A549 (cell line): ENCODE results near the gene PLA2G4F. TPM values are rescaled to one million over a fixed set of nuclear protein-coding genes. Genes with fewer than 3 reads are reported as not detected.

ENCODE experiments used
- ATAC-seq, 2 experiments: fragments of 200-7000 bp in 1 of 2; fragments of >200 bp in 1 of 2; cut with Nextera tagmentation in 1 of 2; cut with Tn5 transposase in 1 of 2; 3 replicates each; pipeline versions ENCODE4 v1.8.0 to v1.9.1; 2018 to 2020; ENCODE audit warnings: mild to moderate bottlenecking in 1 of 2, moderate library complexity in 1 of 2
- CTCF ChIA-PET: fragments of 300-600 bp; sonication (Branson Sonifier 250); formaldehyde crosslinking; extraction: SDS; loops from one replicate; lab custom pipeline; 2021; ENCODE audit warnings: antibody characterized with exemption, inconsistent platforms; lab: Yijun Ruan, JAX
- POLR2A ChIA-PET: fragments of 350-600 bp; formaldehyde crosslinking; extraction: SDS; loops from one replicate; lab custom pipeline; 2021; ENCODE audit warnings: antibody characterized with exemption, inconsistent platforms; lab: Yijun Ruan, JAX
- DNase-seq, 2 experiments: peaks; one replicate each; pipeline versions ENCODE4 v3.0.0 to v3.0.0-alpha.2; 2011 to 2016; ENCODE audit warnings: low read depth in 1 of 2, low spot score in 1 of 2
- FAIRE-seq: peaks from 2 replicates; lab custom pipeline; 2011; peaks lifted over from hg19 to GRCh38; lab: Jason Lieb, UNC
- H3K27ac ChIP-seq, 2 experiments: fragments of >200 bp; sonication (Bioruptor Twin); formaldehyde crosslinking; 3 replicates each; pipeline ENCODE4 v1.5.1; 2016 to 2017
- H3K4me1 ChIP-seq: fragments of >200 bp; sonication (Bioruptor Twin); formaldehyde crosslinking; 3 replicates; pipeline ENCODE4 v1.6.1; 2016
- H3K4me2 ChIP-seq: fragments of >200 bp; sonication (Bioruptor Twin); formaldehyde crosslinking; 3 replicates; pipeline ENCODE4 v1.6.1; 2016
- H3K4me3 ChIP-seq: fragments of >200 bp; sonication (Bioruptor Twin); formaldehyde crosslinking; 3 replicates; pipeline ENCODE4 v1.5.1; 2016
- H3K9me3 ChIP-seq: fragments of >200 bp; sonication (Bioruptor Twin); formaldehyde crosslinking; 3 replicates; pipeline ENCODE4 v1.6.1; 2016
- ATOH8 ChIP-seq: fragments of 250-450 bp; sonication (Bioruptor Pico); IDR thresholded peaks from 2 replicates; pipeline ENCODE4 v1.5.0; 2020; ENCODE audit warnings: low read depth, mild to moderate bottlenecking, moderate library complexity
- CBX2 ChIP-seq: fragments of 200-600 bp; sonication (generic); IDR thresholded peaks from 2 replicates; pipeline ENCODE4 v1.6.1; 2016; ENCODE audit warnings: low read depth, mild to moderate bottlenecking, borderline replicate concordance
- CBX8 ChIP-seq: fragments of 200-600 bp; sonication (generic); IDR thresholded peaks from 2 replicates; pipeline ENCODE4 v1.6.1; 2016
- CEBPB ChIP-seq, 2 experiments: fragments of >200 bp in 1 of 2; sonication (Bioruptor Twin) in 1 of 2; formaldehyde crosslinking in 1 of 2; IDR thresholded peaks; 2 replicates each; pipeline ENCODE4 v1.6.1; 2012 to 2016
- CHD2 ChIP-seq: fragments of 150-350 bp; IDR thresholded peaks from 2 replicates; pipeline ENCODE4 v1.6.1; 2014; ENCODE audit warnings: low read length; ENCODE audit not compliant: partially characterized antibody
- EHMT2 ChIP-seq: fragments of 200-600 bp; sonication (generic); IDR thresholded peaks from 2 replicates; pipeline ENCODE4 v1.6.1; 2016; ENCODE audit warnings: antibody characterized with exemption, low read depth, mild to moderate bottlenecking, moderate library complexity
- ELK1 ChIP-seq: fragments of 150-350 bp; IDR thresholded peaks from 2 replicates; pipeline ENCODE4 v1.6.1; 2014; ENCODE audit warnings: low read depth, mild to moderate bottlenecking, low read length
- FOSL2 ChIP-seq, 2 experiments: fragments of 450-650 bp in 1 of 2; fragments of >200 bp in 1 of 2; sonication (Bioruptor Twin) in 1 of 2; formaldehyde crosslinking; IDR thresholded peaks; 2 replicates each; pipeline versions ENCODE4 v1.5.0 to v1.6.1; 2016 to 2020; ENCODE audit warnings: mild to moderate bottlenecking in 1 of 2, moderate library complexity in 1 of 2
- FOXS1 ChIP-seq: fragments of 250-450 bp; sonication (Bioruptor Pico); IDR thresholded peaks from 2 replicates; pipeline ENCODE4 v1.5.0; 2020; ENCODE audit warnings: mild to moderate bottlenecking, moderate library complexity
- HDAC2 ChIP-seq: fragments of 200-600 bp; sonication (generic); IDR thresholded peaks from 2 replicates; pipeline ENCODE4 v1.6.1; 2016
- HOXA7 ChIP-seq: fragments of 250-450 bp; sonication (Bioruptor Pico); IDR thresholded peaks from 2 replicates; pipeline ENCODE4 v1.5.0; 2020; ENCODE audit warnings: mild to moderate bottlenecking, moderate library complexity
- HOXB13 ChIP-seq: fragments of 250-450 bp; sonication (Bioruptor Pico); IDR thresholded peaks from 2 replicates; pipeline ENCODE4 v1.5.0; 2020; ENCODE audit warnings: low read depth, mild to moderate bottlenecking, moderate library complexity
- HOXB5 ChIP-seq: fragments of 250-450 bp; sonication (Bioruptor Pico); IDR thresholded peaks from 2 replicates; pipeline ENCODE4 v1.5.0; 2020; ENCODE audit warnings: mild to moderate bottlenecking, moderate library complexity
- JUNB ChIP-seq: fragments of >200 bp; sonication (Bioruptor Twin); formaldehyde crosslinking; IDR thresholded peaks from 2 replicates; pipeline ENCODE4 v1.6.1; 2016
- MAFK ChIP-seq: fragments of 450-650 bp; IDR thresholded peaks from 2 replicates; pipeline ENCODE4 v1.6.1; 2014; ENCODE audit not compliant: partially characterized antibody
- NFE2L2 ChIP-seq: fragments of 150-350 bp; conservative IDR thresholded peaks from 2 replicates; pipeline ENCODE4 v1.6.1; 2014; ENCODE audit warnings: low read length
- NR3C1 ChIP-seq: fragments of >200 bp; sonication (Bioruptor Twin); formaldehyde crosslinking; IDR thresholded peaks from 3 replicates; pipeline ENCODE4 v1.6.1; 2017
- POLR2A ChIP-seq: IDR thresholded peaks from 2 replicates; pipeline ENCODE4 v1.6.1; 2012; ENCODE audit warnings: mild to moderate bottlenecking, low read length
- RAD21 ChIP-seq, 2 experiments: fragments of >200 bp in 1 of 2; sonication (Bioruptor Twin) in 1 of 2; formaldehyde crosslinking in 1 of 2; IDR thresholded peaks in 1 of 2; conservative IDR thresholded peaks in 1 of 2; 2 replicates in 1 of 2; 3 replicates in 1 of 2; pipeline ENCODE4 v1.6.1; 2012 to 2018; ENCODE audit warnings: inconsistent platforms in 1 of 2
- RNF2 ChIP-seq: fragments of 200-600 bp; sonication (generic); IDR thresholded peaks from 2 replicates; pipeline ENCODE4 v1.6.1; 2016; ENCODE audit warnings: low read depth, mild to moderate bottlenecking, antibody characterized with exemption, moderate library complexity, borderline replicate concordance
- ZC3H11A ChIP-seq: fragments of 450-650 bp; IDR thresholded peaks from 2 replicates; pipeline ENCODE4 v1.6.1; 2014; ENCODE audit warnings: antibody characterized with exemption, mild to moderate bottlenecking
- ZNF302 ChIP-seq: fragments of 250-450 bp; sonication (Bioruptor Pico); IDR thresholded peaks from 2 replicates; pipeline ENCODE4 v1.9.0; 2021; ENCODE audit warnings: inconsistent platforms, mild to moderate bottlenecking, moderate library complexity
- WGBS: methylation state at CpG from one replicate; pipeline ENCODE4 v1.1.6; 2017; ENCODE audit errors: missing lambda C conversion rate; 5-methylcytosine and 5-hydroxymethylcytosine counted together
- polyA plus RNA-seq, 4 experiments: library from polyadenylated mRNA; depleted of rRNA in 3 of 4; stranded (reverse); fragments of >200 nt; fragmentation: RNase III in 1 of 4; extraction: RNeasy Plus Mini Kit Qiagen cat#74134 plus additional on column Dnase treatment in 1 of 4; gene quantifications; 2 replicates in 3 of 4; 3 replicates in 1 of 4; pipeline ENCODE4 v1.2.3, GENCODE V29; 2011 to 2017

The PLA2G4F gene
- polyA plus RNA-seq, 2 of the 4 experiments (the other 2 are of a cell fraction), result not detected

- H3K4me1 ChIP-seq, result no peaks in the 10 kb centered on the region
- no peak overlapping the region for H3K4me2 ChIP-seq
- no peak overlapping the region for H3K27ac ChIP-seq
- 81% methylated on average over 4 of the region's 4 CpGs for WGBS
- FAIRE-seq, result no peak
- ATAC-seq, result no peak
- H3K4me3 ChIP-seq, result no peak overlapping the region
- POLR2A ChIA-PET, result no interaction called here
- CTCF ChIA-PET, result interaction anchor here (1.0 to 2.6 kb wide), 6 partner anchors 9 to 158 kb away, joined by 3 to 16 read pairs (median 4); partner anchors contain the start of gene PLA2G4F
- no peaks in the 10 kb centered on the region for H3K9me3 ChIP-seq
- no peak for TF ChIP-seq CEBPB (IDR thresholded peaks at IDR 0.05)
- no peak for TF ChIP-seq CBX8
- no peak for TF ChIP-seq CBX2
- no peak for TF ChIP-seq EHMT2
- TF ChIP-seq FOXS1, result no peak
- no peak for DNase-seq
These were observed 9.1 kb downstream of the PLA2G4F start for GRCh38 chr15:42147431-42147735.

- no peak for DNase-seq
- CTCF ChIA-PET, result interaction anchor here (0.8 to 2.6 kb wide), 7 partner anchors 9 to 158 kb away, joined by 3 to 16 read pairs (median 4); partner anchors contain the start of gene PLA2G4F
- POLR2A ChIA-PET, result interaction anchor here (0.7 kb wide), 1 partner anchor 616 kb away, joined by 3 read pairs; no protein-coding TSS in a partner anchor
- H3K4me3 ChIP-seq, result no peak overlapping the region
- no peak overlapping the region for H3K27ac ChIP-seq
- ATAC-seq, result no peak
- TF ChIP-seq HOXB13, result no peak
- TF ChIP-seq ZC3H11A, result no peak
- no peak for TF ChIP-seq RAD21 (conservative IDR thresholded peaks at IDR 0.05 in 1 of 2, IDR thresholded peaks at IDR 0.05 in 1 of 2)
- no peak for TF ChIP-seq HDAC2
- TF ChIP-seq CHD2, result no peak
- TF ChIP-seq NR3C1, result no peak
- TF ChIP-seq JUNB, result no peak
- no peak for TF ChIP-seq ZNF302 (CRISPR knock-in tag)
- no peak for TF ChIP-seq MAFK
- TF ChIP-seq FOSL2 (IDR thresholded peaks at IDR 0.05), result no peak
- TF ChIP-seq FOSL2 (CRISPR knock-in tag; IDR thresholded peaks at IDR 0.05), result no peak
- no peak for TF ChIP-seq ELK1
- TF ChIP-seq HOXA7 (CRISPR knock-in tag), result no peak
- TF ChIP-seq NFE2L2, result no peak
- no peak for TF ChIP-seq POLR2A
- no peak for TF ChIP-seq HOXB5
- TF ChIP-seq RNF2, result no peak
- no peak for TF ChIP-seq ATOH8 (CRISPR knock-in tag)
- no peak overlapping the region for H3K4me2 ChIP-seq
- no peaks in the 10 kb centered on the region for H3K4me1 ChIP-seq
- no peak for FAIRE-seq
- 65% methylated on average over 18 of the region's 24 CpGs for WGBS
- no peaks in the 10 kb centered on the region for H3K9me3 ChIP-seq
These were observed 9.6 kb downstream of the PLA2G4F start for GRCh38 chr15:42146551-42147430.
